Parathyroid adenoma (tissue), 2 donors: Measurements from ENCODE around the gene EIF5AL1.

ENCODE experiments used
- H2AFZ ChIP-seq: fragments of 300-600 bp; sonication (generic); one replicate; pipeline ENCODE4 v1.7.0; 2017; ENCODE audit warnings: antibody characterized with exemption, mild to moderate bottlenecking
- H3K27ac ChIP-seq: fragments of 300-600 bp; sonication (generic); one replicate; pipeline ENCODE4 v1.7.0; 2017
- H3K27me3 ChIP-seq: fragments of 300-600 bp; sonication (generic); one replicate; pipeline ENCODE4 v1.7.0; 2017; ENCODE audit warnings: low read length; ENCODE audit not compliant: control insufficient read depth, insufficient read depth
- H3K36me3 ChIP-seq: fragments of 300-600 bp; sonication (generic); one replicate; pipeline ENCODE4 v1.7.0; 2017; ENCODE audit warnings: low read length; ENCODE audit not compliant: control insufficient read depth, insufficient read depth
- H3K4me1 ChIP-seq: fragments of 300-600 bp; sonication (generic); one replicate; pipeline ENCODE4 v1.7.0; 2017; ENCODE audit warnings: control low read depth
- H3K4me2 ChIP-seq: fragments of 300-600 bp; sonication (generic); one replicate; pipeline ENCODE4 v1.7.0; 2017; ENCODE audit warnings: low read length
- H3K4me3 ChIP-seq: fragments of 300-600 bp; sonication (generic); one replicate; pipeline ENCODE4 v1.7.0; 2017; ENCODE audit warnings: low read depth, low read length
- H3K79me2 ChIP-seq: fragments of 300-600 bp; sonication (generic); one replicate; pipeline ENCODE4 v1.7.0; 2017; ENCODE audit warnings: control low read depth
- H3K9ac ChIP-seq: fragments of 300-600 bp; sonication (generic); one replicate; pipeline ENCODE4 v1.7.0; 2017; ENCODE audit warnings: mild to moderate bottlenecking
- H3K9me3 ChIP-seq: fragments of 300-600 bp; sonication (generic); one replicate; pipeline ENCODE4 v1.7.0; 2017; ENCODE audit warnings: low read length; ENCODE audit not compliant: control insufficient read depth
- TF ChIP-seq, protein P1 (sequence below): fragments of 300-600 bp; sonication (generic); IDR thresholded peaks from one replicate; pipeline ENCODE4 v1.7.0; 2017; ENCODE audit warnings: antibody characterized with exemption, mild to moderate bottlenecking
- donor health status: primary hyperparathyroidism.

The EIF5AL1 gene

DNA sequence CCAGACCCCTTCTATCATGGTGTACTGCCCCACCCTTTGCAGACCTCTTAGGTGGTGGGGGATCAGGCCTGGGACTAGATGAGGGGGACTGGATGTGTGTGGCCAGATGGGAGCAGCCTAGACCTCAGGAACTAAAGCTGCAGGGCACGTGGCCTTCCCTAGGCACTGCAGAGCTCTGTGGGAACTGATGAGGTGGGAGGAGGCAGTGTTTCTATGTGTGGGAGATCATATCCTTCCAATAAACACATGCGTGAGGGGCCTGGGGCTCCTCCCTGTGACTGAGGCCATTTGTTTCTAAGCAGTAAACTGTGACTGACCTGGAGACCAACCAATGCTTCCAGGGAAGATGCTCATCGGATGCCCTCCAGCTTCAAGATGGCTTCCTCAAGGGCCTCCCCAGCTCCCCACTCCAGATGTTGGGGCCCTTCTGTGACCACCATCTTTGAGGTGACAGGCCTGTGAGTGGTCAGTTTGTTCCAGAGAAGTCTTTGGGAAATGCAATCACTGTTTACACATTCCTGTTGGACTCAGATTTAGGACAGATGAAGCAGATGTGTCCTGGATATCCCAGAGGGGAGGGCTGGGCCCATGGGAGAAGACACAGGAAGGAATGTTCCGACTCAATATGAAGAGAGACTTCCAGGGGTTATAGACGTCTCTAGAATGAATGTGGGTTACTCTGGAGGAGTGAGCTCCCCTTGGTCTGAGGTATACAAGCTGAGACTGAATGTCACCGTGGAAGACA lies 43.3 kb upstream of the EIF5AL1 start:
- Histone ChIP-seq H3K4me1 (no peaks in the 10 kb centered on the region), H3K9me3 (no peaks in the 10 kb centered on the region), H3K4me2 (no peak overlapping the region), H3K36me3 (no peaks in the 10 kb centered on the region), H3K4me3 (no peak overlapping the region), H2AFZ (no peak overlapping the region), H3K79me2 (no peaks in the 10 kb centered on the region), H3K27me3 (no peaks in the 10 kb centered on the region), H3K27ac (peak overlapping the region; percentile 29), H3K9ac (no peak overlapping the region)
- TF ChIP-seq, protein P1, sequence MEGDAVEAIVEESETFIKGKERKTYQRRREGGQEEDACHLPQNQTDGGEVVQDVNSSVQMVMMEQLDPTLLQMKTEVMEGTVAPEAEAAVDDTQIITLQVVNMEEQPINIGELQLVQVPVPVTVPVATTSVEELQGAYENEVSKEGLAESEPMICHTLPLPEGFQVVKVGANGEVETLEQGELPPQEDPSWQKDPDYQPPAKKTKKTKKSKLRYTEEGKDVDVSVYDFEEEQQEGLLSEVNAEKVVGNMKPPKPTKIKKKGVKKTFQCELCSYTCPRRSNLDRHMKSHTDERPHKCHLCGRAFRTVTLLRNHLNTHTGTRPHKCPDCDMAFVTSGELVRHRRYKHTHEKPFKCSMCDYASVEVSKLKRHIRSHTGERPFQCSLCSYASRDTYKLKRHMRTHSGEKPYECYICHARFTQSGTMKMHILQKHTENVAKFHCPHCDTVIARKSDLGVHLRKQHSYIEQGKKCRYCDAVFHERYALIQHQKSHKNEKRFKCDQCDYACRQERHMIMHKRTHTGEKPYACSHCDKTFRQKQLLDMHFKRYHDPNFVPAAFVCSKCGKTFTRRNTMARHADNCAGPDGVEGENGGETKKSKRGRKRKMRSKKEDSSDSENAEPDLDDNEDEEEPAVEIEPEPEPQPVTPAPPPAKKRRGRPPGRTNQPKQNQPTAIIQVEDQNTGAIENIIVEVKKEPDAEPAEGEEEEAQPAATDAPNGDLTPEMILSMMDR: no peak

DNA sequence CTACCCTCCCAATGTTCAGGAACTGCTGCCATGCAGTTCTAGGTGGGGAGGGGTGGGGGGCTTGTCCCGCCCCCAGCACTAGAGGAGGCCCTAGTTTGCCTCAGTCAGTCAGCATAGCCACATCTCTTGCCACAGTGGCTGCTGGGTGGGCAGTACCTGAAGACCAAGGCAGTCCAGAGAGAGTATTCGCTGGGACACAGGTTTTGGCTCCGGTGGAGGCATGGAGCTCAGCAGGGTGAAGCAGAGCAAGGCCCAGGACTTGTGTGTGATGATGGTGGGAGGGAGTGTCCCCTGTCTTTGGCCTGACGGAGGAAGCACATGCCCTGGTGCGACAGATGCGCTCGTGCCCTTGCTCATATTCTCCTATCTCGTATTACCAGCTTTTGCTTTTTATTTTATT lies 42.2 kb upstream of the EIF5AL1 start:
- Histone ChIP-seq H3K27me3 (no peaks in the 10 kb centered on the region), H3K27ac (no peak overlapping the region), H3K9ac (no peak overlapping the region), H3K4me1 (no peaks in the 10 kb centered on the region), H2AFZ (no peak overlapping the region), H3K36me3 (no peaks in the 10 kb centered on the region), H3K4me3 (no peak overlapping the region), H3K4me2 (no peak overlapping the region), H3K79me2 (no peaks in the 10 kb centered on the region), H3K9me3 (no peaks in the 10 kb centered on the region)
- TF ChIP-seq, protein P1: no peak

DNA sequence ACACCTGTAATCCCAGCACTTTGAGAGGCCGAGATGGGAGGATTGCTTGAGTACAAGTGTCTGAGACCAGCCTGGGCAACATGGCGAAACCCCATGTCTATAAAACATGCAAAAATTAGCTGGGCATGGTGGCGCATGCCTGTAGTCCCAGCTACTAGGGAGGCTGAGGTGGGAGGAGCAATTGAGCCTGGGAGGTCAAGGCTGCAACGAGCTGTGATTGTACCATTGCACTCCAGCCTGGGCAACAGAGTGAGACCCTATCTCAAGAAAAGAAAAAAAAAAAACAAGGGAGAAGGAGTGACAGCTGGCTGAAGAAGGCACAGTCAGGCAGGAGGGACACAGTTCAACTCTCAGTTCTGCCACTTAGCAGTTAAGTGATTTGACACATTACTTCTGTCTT lies 40.6 kb upstream of the EIF5AL1 start:
- Histone ChIP-seq H3K36me3 (no peaks in the 10 kb centered on the region), H3K79me2 (no peaks in the 10 kb centered on the region), H3K9ac (no peak overlapping the region), H3K9me3 (no peaks in the 10 kb centered on the region), H3K27ac (no peak overlapping the region), H3K27me3 (no peaks in the 10 kb centered on the region), H3K4me2 (no peak overlapping the region), H3K4me3 (no peak overlapping the region), H3K4me1 (no peaks in the 10 kb centered on the region), H2AFZ (no peak overlapping the region)
- TF ChIP-seq, protein P1: no peak

DNA sequence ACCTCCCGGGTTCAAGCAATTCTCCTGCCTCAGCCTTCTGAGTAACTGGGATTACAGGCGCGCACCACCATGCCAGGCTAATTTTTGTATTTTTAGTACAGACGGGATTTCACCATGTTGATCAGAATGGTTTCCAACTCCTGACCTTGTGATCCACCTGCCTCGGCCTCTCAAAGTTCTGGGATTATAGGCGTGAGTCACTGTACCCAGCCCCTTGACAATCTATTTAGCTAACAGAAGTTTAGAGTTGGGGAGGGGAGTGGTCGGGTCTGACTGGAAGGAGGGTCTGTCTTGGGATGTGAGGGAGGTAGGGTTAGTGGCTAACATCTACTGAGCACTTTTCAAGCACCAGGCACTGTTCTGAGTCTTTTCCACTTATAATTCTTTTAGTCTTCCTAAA lies 39.9 kb upstream of the EIF5AL1 start:
- H3K4me1 ChIP-seq: no peaks in the 10 kb centered on the region
- no peaks in the 10 kb centered on the region for H3K36me3 ChIP-seq
- no peaks in the 10 kb centered on the region for H3K79me2 ChIP-seq
- no peak overlapping the region for H3K27ac ChIP-seq
- no peaks in the 10 kb centered on the region for H3K9me3 ChIP-seq
- no peak overlapping the region for H3K4me3 ChIP-seq
- TF ChIP-seq, protein P1: no peak
- H3K4me2 ChIP-seq: no peak overlapping the region
- H3K27me3 ChIP-seq: no peaks in the 10 kb centered on the region
- H2AFZ ChIP-seq: no peak overlapping the region
- no peak overlapping the region for H3K9ac ChIP-seq

DNA sequence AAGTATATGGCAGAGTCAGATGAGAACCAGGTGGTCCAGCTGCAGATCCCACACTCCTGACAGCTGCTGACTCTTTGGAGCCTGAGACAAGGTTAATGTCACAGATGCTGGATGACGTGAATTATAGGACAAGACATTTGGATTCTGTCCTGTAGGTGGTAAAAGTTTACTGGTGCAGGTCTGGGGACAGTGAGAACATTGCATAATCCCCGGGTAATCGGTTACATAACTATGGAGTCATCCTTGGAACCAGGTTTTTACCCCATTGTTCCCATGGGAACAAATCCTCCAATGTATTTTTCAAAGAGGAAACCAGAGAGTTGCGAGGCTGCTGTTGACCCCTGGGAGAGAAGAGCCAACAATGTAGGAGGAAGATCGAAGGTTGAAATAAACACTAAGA lies 39.4 kb upstream of the EIF5AL1 start:
- Histone ChIP-seq H3K4me3 (no peak overlapping the region), H3K4me2 (no peak overlapping the region), H3K9me3 (no peaks in the 10 kb centered on the region), H3K9ac (no peak overlapping the region), H3K79me2 (no peaks in the 10 kb centered on the region), H3K27me3 (no peaks in the 10 kb centered on the region), H3K36me3 (no peaks in the 10 kb centered on the region), H2AFZ (no peak overlapping the region), H3K4me1 (no peaks in the 10 kb centered on the region), H3K27ac (no peak overlapping the region)
- TF ChIP-seq, protein P1: no peak
